OCI-LY3 (cell line): ENCODE measurements around the gene STAT5A.

Source experiments
- EZH2phosphoT487 ChIP-seq: fragments of 200-600 bp; shearing (Covaris generic); IDR thresholded peaks from 2 replicates; pipeline ENCODE4 v1.6.1; 2018; ENCODE audit warnings: antibody characterized with exemption, mixed run types, low read depth
- TF ChIP-seq, protein P1 (sequence below): fragments of 200-600, 300-600 bp; sonication (generic); IDR thresholded peaks from 2 replicates; pipeline ENCODE4 v1.5.1; 2014; ENCODE audit warnings: antibody characterized with exemption, low read length, low read depth

- TF ChIP-seq, protein P1, sequence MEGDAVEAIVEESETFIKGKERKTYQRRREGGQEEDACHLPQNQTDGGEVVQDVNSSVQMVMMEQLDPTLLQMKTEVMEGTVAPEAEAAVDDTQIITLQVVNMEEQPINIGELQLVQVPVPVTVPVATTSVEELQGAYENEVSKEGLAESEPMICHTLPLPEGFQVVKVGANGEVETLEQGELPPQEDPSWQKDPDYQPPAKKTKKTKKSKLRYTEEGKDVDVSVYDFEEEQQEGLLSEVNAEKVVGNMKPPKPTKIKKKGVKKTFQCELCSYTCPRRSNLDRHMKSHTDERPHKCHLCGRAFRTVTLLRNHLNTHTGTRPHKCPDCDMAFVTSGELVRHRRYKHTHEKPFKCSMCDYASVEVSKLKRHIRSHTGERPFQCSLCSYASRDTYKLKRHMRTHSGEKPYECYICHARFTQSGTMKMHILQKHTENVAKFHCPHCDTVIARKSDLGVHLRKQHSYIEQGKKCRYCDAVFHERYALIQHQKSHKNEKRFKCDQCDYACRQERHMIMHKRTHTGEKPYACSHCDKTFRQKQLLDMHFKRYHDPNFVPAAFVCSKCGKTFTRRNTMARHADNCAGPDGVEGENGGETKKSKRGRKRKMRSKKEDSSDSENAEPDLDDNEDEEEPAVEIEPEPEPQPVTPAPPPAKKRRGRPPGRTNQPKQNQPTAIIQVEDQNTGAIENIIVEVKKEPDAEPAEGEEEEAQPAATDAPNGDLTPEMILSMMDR, result no peak
- no peak for TF ChIP-seq EZH2phosphoT487
Measured at GRCh38 chr17:42303694-42304093, 15.4 kb downstream of the STAT5A start.
